Dermis lymphatic vessel endothelial cell (primary cell): Measurements from ENCODE around the gene FAS. TPM values are rescaled to one million over a fixed set of nuclear protein-coding genes. Genes with fewer than 3 reads are reported as not detected.

Experiments used
- total RNA-seq: library from RNA; depleted of rRNA; stranded (reverse); fragments of >200 nt; gene quantifications from 2 replicates; pipeline ENCODE4 v1.2.1, GENCODE V29; 2014

FAS gene
- total RNA-seq: 2.5 and 7.4 TPM in 2 replicates

GRCh38 chr10:88990384-88991160, at the start of gene FAS:
FAS (plus strand) TSS chr10:88990798; CDS start chr10:88990877, 79 bp downstream.

GRCh38 chr10:88952647-88953111, 37.9 kb upstream of the FAS start, which contains the start of gene ACTA2:
ACTA2 (minus strand) TSS chr10:88952773; CDS start chr10:88948930, 3,843 bp downstream.

Other genes starting within 250 kb of the FAS start
- gene LIPN, start 230.8 kb upstream of the FAS start, total RNA-seq: not detected in 2 replicates
- not detected in 2 replicates for gene LIPM, start 188.1 kb upstream of the FAS start, total RNA-seq
- gene ANKRD22, start 139.0 kb upstream of the FAS start, total RNA-seq: not detected in 2 replicates
- 0.33 and 0.34 TPM in 2 replicates for gene STAMBPL1, start 110.6 kb upstream of the FAS start, total RNA-seq
- 3.3 and 5.9 TPM in 2 replicates for gene ACTA2, start 38.0 kb upstream of the FAS start, total RNA-seq
- gene CH25H, start 216.5 kb downstream of the FAS start, total RNA-seq: 3.8 and 6.3 TPM in 2 replicates